Measurements from ENCODE around the gene SERPIND1.

GRCh38 chr22:20765938-20766337, 8.0 kb upstream of the SERPIND1 start:
- TF ChIP-seq CTCF (IDR thresholded peaks at IDR 0.05; ENCODE audit: low read depth, low read length, poor library complexity, severe bottlenecking) (no peak), EZH2phosphoT487 (IDR thresholded peaks at IDR 0.05; ENCODE audit: borderline replicate concordance, low read length) (no peak)

Measured in DOHH2 (cell line).